ENCODE data around the gene TOMM40. TPM values are rescaled to one million over a fixed set of nuclear protein-coding genes. Genes with fewer than 3 reads are reported as not detected.
"Not testable (repeated sequence)": the region's sequence is repeated elsewhere in the genome, so short reads cannot be mapped to it uniquely, and the experiment has no call there.

TOMM40 gene
- total RNA-seq, 1 donor from 2014 or later = 44.1 TPM

DNA sequence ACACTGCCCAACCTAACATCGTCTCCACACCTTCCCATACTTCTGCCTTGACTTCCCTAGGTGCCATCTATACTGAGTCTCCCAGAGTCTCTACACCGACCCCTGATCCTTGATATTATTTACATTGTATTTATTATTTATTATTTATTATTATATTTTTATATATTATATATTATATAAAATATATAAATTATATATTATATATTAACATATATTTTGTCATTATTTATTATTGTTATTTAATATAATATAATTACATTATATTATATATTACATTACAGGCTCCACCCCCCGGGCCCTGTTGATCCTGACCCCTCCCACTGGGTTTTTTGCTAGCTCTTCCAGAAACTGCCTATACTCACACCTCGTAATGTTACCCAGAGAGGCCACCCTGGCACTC, 18.4 kb upstream of the TOMM40 start:
- DNase-seq = no peak

DNA sequence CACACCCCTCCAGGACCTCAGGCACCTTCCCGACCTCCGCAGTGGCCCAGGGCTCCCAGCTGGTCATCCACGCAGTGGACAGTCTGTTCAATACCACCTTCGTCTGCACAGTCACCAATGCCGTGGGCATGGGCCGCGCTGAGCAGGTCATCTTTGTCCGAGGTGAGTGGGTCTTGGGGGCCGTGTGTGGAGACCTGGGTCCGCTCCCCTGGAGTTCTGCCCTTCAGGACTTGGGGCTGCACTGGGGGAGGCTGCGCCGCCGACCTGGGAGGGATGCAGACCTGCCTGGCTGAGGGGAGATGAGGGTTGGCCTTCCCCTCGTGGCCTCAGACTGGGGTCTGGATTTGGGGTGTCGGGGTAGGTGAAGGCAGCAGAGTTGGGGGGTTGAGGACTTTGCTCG, 16.7 kb upstream of the TOMM40 start:
- no peak for DNase-seq

DNA sequence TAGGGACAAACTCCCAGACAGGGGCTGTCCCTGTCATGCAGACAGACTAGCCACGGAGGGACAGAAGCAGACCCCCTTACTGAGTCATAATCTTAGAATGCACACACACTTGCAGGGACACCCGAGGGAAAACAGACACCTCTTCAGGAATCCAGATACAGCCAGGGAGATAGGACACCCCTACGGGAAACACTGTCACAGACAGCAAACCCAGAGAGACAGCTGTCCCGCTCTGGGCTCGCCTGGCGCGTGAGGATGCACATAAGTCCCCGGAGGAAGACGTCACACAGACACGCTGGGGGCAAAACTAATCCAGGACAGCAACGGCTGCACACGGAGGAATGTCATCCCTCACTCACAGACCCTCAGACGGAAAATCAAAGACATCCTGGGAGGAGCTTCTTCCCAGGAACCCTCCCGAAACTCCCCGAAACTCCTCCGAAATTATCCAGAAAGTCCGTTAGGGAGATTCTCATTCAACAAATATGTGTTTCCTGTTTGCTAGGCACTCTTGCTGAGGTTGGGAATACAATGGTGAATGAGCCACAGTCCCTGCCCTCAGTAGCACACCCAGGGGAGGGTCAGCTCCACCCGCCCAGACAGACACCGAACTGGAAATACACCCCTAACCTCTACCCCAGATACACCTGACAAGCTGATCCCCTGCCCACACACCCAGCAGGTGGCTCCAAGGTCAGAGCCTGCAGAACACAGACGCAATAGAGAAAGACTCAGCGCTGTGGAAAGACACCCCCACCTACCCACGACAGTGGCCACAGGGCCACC, 15.2 kb upstream of the TOMM40 start:
- DNase-seq = peak; percentile 41

DNA sequence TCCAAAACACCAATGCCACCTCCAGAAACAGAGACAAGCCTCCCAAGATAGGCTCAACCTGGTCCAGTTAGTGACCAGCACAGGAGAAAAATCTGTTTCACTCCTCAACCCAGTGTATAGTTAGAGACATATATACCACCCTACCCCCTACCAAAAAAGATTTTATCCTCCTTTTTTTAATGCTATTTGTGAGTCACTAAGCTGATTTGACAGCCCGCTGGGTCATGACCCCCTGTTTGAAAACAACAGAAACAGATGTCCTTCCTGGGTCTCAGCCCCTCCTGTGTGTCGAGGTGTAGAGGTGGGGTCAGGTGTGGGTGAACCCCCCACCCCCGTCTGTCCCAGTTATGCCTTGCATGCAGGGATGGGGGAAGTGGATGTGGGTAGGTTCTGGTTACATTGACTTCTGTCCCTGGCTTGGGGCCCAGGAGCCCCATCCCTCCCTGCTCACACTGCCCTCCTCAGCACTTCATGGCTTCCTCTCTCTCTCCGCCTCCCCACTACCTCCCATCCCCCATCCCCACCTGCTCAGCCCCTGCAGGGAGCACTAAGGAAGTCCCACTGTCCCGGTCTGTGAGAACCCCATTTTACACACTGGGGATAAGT, 14.0 kb upstream of the TOMM40 start:
- peak; percentile 21 for DNase-seq

DNA sequence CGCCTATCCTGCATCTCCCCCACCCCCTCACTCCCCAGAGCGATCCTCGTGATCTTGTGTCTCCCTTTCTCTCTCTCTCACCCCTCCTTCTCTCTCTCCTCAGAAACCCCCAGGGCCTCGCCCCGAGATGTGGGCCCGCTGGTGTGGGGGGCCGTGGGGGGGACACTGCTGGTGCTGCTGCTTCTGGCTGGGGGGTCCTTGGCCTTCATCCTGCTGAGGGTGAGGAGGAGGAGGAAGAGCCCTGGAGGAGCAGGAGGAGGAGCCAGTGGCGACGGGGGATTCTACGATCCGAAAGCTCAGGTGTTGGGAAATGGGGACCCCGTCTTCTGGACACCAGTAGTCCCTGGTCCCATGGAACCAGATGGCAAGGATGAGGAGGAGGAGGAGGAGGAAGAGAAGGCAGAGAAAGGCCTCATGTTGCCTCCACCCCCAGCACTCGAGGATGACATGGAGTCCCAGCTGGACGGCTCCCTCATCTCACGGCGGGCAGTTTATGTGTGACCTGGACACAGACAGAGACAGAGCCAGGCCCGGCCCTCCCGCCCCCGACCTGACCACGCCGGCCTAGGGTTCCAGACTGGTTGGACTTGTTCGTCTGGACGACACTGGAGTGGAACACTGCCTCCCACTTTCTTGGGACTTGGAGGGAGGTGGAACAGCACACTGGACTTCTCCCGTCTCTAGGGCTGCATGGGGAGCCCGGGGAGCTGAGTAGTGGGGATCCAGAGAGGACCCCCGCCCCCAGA, 12.8 kb upstream of the TOMM40 start:
- DNase-seq = no peak

DNA sequence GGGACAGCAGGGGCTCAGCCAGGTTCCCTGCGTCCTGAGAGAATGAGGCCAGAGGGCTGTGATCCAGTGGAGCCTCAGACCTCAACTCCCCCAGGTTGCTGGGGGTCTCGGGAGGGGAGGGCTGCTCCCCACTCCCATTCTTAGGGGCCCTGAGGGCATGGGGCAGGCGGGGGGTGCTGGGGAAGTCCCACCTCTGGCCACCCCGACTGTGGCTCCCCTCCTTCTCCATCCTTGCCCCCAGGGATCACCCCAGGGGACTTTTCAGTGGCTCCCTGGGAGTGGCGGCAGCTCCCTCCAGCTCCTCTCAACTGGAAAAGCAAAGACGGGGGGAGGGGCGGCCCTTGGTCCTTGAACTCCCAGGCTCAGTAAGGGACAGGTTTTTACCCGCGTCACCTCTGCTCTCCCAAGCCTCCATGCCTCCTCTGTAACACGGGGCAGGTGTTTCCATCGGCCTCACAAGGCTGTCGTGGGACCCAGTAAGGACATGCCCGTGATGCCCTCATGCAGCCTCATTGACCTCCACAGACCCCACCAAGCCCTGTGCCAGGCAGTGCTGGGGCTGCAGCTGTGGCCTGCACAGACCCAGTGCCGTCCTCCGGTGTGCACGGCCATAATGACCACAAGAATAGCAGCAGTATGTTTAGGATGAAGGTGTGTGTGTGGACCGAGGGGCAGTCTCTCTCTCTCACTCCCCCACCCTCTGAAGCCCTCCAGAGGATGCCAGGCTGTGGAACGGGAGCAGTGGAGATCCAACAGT, 11.6 kb upstream of the TOMM40 start:
- no peak for DNase-seq

DNA sequence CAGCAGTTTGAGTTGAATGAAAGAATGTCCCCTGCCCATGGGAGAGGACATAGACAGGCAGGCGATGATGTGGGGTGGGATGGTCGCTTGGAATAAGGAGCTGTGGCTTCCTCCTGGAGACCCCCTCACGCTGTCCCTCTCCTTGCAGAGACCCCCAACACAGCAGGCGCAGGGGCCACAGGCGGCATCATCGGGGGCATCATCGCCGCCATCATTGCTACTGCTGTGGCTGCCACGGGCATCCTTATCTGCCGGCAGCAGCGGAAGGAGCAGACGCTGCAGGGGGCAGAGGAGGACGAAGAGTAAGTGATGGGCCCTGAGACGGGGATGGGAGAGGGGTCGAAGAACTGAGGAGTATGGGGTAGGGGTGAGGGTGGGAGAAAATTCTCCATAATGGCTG, 9.0 kb upstream of the TOMM40 start:
- no peak for DNase-seq

DNA sequence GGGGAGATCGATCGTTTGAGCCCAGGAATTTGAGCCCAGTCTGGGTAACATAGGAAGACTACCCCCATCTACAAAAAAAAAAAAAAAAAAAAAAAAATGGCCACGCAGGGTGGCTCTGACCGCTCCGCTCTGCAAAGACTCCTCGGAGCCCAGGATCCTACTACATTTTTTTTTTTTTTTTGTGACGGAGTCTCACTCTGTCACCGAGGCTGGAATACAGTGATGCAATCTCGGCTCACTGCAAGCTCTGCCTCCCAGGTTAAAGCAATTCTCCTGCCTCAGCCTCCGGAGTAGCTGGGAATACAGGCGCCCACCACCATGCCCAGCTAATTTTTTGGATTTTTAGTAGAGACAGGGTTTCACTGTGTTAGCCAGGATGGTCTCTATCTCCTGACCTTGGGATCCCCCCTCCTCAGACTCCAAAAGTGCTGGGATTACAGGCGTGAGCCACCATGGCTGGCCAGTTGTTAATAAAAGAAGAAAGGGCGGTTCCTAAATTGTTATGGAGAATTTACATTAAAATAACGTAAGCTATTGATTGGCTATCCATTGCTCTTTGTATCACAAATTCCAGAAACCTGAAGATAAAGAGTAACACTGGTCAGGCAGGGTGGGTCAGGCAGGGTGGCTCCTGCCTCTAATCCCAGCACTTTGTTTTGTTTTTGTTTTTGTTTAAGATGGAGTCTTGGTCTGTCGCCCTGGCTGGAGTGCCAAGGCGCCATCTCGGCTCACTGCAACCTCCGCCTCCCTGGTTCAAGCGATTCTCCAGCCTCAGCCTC, 8.2 kb upstream of the TOMM40 start:
- DNase-seq = not testable (repeated sequence)

DNA sequence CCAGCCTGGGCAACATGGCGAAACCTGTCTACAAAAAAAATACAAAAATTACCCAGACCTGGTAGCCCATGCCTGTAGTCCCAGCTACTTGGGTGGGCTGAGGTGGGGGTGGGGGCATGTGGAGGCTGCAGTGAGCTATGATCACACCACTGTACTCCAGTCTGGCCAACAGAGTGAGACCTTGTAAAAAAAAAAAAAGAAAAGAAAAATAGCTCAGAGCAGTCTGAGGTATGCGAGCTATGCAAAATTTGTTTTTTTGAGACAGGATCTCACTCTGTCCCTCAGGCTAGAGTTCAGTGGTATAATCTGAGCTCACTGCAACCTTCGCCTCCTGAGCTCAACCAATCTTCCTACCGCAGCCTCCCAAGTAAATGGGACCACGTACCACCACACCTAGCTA, 7.1 kb upstream of the TOMM40 start:
- DNase-seq = no peak

DNA sequence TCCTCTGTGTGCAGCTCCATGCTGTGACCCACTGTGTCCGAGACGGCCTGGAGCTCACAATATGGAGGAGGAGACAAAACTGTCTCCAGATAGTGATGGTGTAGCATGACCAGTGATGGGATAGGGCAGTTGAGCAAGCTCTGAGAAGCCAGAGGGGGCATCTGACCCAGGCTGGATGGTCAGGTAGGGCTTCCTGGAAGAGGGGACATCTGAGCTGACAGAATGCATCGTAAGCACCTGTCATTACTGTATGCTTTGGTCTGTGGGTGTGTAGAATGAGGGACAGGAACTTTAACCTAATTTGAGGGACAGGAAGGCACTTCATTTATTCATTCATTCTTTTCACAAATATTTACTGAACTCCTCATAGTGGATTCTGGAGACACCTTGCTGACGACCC, 6.5 kb upstream of the TOMM40 start:
- DNase-seq = no peak

DNA sequence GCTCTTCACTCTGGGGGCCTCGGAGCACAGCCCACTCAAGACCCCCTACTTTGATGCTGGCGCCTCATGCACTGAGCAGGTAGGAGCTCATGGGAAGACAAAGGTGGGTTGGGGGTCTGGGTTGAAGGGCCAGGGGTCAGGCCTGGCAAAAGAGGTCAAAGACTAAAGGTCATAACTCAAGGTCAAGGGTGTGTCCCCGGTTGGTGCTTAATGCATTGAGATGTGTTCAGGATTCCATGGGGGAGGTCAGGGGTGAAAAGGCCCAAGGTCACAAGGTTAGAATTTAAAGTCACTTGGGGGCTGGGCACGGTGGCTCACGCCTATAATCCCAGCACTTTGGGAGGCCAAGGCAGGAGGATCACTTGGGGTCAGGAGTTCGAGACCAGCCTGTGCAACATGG, 4.9 kb upstream of the TOMM40 start:
- no peak for DNase-seq

DNA sequence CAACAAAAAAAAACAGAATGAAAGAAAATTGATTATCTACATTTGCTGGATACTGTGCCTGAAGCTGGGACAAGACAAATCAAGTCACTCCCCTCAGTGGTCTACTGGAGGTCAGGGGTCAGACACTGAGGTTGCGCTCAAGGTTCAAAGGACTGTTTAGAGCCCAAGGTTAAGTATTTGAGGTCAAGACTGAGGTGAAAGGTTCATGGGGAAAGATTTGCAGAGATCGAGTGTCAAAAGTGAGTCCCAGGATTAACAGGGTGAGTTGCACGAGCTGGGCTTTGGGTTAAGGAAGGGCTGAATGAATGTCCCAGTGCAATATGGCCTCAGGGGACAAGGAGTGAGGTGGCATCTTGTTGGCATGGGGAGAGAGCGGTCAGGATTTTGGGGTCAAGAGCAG, 3.4 kb upstream of the TOMM40 start:
- no peak for DNase-seq

DNA sequence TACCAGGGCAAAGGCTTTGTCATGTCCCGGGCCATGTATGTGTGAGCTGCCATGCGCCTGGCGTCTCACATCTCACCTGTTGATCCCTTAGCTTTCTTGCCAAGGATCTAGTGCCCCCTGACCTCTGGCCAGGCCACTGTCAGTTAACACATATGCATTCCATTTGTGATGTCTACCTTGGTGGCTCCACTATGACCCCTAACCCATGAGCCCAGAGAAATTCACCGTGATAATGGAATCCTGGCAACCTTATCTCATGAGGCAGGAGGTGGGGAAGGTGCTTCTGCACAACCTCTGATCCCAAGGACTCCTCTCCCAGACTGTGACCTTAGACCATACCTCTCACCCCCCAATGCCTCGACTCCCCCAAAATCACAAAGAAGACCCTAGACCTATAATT, 2.7 kb upstream of the TOMM40 start:
- not testable (repeated sequence) for DNase-seq

DNA sequence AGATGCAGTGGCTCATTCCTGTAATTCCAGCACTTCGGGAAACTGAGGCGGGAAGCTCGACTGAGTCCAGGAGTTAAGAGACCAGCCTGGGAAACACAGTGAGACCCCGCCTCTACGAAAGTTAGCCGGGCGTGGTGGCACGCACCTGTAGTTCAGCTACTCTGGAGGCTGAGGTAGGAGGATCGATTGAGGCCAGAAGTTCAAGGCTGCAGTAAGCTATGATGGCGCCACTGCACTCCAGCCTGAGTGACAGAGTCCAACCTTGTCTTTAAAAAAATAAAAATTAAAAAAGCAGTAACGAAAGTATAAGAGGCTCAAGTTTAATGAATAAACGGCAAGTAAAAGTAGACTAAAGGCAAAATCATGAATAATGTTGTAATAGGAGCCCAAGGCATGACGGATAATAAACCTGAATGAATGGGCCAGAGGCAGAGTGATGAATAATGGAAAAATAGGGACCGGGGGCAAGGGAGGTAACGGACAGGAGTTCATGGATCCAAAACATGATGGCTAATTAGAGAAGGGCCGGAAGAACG, 1.2 kb upstream of the TOMM40 start:
- no peak for DNase-seq

DNA sequence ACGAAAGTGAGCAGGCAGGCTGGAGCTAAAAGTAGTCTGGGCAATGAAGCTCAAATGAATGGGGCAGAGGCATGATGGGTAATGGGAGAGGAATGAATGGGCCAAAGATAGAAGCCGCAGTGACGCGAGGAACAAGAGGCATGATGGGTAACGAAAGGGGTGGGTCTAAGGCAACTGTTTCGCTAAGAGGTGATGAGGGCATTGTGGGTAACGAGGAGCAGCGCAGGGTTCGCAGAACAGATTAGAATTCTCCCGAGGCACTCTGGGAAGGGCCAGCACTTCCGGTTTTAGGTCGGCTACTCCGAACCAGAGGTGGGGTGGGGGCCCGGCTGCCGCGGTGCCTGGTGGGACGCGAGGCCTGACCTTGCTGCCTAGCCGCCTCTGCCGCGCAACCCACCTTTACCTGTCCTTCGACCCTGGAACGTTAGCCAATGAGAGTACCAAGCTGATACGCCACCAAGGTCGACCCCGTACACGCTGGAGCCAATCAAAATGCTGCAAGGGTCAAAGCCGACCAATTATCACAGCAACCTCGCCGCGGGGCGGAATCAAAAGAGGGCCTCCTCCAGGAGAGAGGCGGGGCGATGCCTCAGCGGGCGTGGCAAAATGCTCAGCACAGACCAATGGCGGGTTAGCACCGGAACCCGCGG, 563 bp upstream of the TOMM40 start:
- peak; percentile 99 for DNase-seq

DNA sequence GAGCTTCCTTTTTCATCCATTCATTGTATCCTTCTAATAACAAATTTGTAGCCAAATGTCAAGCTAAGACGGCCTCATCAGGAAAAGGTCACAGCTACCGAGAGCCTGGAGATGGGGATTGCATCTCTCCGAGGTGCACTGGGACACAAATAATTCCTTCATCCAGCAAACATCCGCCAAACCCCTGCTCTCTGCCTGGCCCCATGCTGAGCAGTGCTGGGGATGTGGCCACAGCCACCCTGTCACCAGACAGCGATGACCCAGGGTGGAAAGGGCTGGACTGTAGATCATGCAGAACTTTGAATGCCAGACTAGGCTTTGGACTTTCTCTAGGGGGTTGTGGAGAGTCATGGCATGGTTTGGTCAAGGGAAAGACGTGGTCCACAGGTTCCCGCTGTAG, 1.9 kb downstream of the TOMM40 start:
- no peak for DNase-seq

DNA sequence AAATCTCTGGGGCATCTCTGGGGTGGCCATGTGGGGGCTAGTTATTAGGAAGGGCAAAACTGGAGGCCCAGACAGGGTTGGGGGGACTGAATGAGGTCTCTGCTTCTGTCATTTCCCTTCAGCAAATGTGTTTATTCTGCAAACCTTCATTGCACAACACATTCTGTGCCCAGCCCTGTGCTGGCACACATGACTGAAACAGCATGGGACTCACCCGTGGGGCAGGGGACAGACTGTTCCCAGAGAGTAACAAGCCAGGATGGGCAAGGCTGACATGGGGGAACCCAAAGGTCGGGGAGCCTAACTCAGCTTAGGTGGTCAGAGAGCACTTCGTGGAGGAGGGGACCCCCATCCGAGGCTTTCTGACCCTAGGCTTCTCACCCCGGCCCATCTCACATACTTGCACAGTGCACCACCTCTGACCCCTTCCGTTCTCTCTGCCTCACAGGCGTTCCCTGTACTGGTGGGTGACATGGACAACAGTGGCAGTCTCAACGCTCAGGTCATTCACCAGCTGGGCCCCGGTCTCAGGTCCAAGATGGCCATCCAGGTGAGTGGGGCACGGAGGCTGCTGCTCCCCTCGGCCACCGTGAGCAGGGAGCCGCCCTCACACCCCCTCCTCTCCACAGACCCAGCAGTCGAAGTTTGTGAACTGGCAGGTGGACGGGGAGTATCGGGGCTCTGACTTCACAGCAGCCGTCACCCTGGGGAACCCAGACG, 2.4 kb downstream of the TOMM40 start:
- DNase-seq = no peak

DNA sequence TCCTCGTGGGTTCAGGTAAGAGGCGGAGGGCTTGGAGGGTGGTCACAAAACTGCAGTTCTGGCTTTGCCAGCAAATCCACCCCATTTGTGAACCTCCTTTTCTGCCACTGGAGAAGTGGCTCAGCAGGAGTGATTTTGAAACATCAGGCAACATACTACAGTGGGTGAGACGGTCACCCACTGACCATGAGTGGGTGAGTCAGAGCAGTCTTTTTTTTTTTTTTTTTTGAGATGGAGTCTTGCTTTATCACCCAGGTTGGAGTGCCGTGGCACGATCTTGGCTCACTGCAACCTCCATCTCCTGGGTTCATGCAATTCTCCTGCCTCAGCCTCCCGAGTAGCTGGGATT, 3.0 kb downstream of the TOMM40 start:
- no peak for DNase-seq

DNA sequence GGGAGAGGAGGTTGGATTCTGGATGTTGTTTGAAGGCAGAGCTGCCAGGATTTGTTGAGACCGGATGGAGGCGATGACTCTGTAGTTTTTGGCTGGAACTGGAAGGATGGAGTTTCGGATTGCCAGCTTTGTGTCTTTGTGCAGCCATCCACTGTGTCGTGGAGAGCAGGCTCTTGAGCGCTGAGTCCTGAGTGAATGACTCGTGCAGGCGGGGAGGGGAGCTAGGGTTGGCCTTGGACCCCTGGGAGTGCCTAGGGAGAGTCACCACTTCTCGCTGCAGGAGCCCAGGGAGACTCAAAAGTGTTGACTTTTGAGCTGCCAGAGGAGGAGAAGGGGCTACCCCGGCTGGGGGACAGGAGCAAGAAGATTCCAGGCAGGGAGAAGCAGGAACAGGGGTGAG, 3.9 kb downstream of the TOMM40 start:
- no peak for DNase-seq

DNA sequence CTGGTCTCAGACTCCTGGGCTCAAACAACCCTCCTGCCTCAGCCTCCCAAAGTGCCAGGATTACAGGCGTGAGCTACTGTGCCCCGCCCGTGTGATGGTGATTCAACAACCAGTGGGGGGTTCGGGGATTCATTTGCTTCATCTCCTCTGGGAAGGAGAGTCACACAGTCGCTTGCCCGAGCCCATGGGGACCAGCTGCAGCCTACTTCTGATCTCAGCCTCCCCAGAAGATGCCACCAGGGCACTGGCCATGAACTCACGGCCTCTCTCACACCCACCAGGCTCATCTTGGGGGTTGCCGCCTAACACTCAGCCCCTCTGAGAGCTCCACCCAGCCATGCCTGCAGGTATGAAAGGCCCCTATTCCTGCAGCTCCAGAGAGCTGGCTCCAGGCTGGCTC, 6.8 kb downstream of the TOMM40 start:
- DNase-seq = no peak

Measured in tongue (tissue), 2 donors.